Neural progenitor cell (in vitro differentiated cells): ENCODE data around the gene HEYL. TPM values are rescaled to one million over a fixed set of nuclear protein-coding genes. Genes with fewer than 3 reads are reported as not detected.

ENCODE experiments used
- DNase-seq: peaks from one replicate; pipeline ENCODE4 v3.0.0-alpha.2; 2016; ENCODE audit warnings: low spot score
- H2AFZ ChIP-seq: fragments of 200-600 bp; sonication (generic); replicated peaks from 2 replicates; pipeline ENCODE4 v1.6.1; 2016; ENCODE audit warnings: antibody characterized with exemption
- H3F3A ChIP-seq: fragments of 200-600 bp; sonication (generic); 2 replicates; pipeline ENCODE4 v1.6.1; 2016; ENCODE audit warnings: antibody characterized with exemption, low read depth
- H3K27ac ChIP-seq: fragments of 200-600 bp; sonication (generic); 2 replicates; pipeline ENCODE4 v1.5.1; 2016; ENCODE audit warnings: mild to moderate bottlenecking
- H3K27me3 ChIP-seq: fragments of 200-600 bp; sonication (generic); 2 replicates; pipeline ENCODE4 v1.6.1; 2016; ENCODE audit warnings: mild to moderate bottlenecking, moderate library complexity
- H3K36me3 ChIP-seq: fragments of 200-600 bp; sonication (generic); 2 replicates; pipeline ENCODE4 v1.5.1; 2016
- H3K4me1 ChIP-seq: fragments of 200-600 bp; sonication (generic); 2 replicates; pipeline ENCODE4 v1.6.1; 2016; ENCODE audit warnings: mixed run types
- H3K4me2 ChIP-seq: fragments of 200-600 bp; sonication (generic); 2 replicates; pipeline ENCODE4 v1.6.1; 2016
- H3K4me3 ChIP-seq: fragments of 200-600 bp; sonication (generic); 2 replicates; pipeline ENCODE4 v1.5.1; 2016
- H3K79me2 ChIP-seq: fragments of 200-600 bp; sonication (generic); 2 replicates; pipeline ENCODE4 v1.6.1; 2016; ENCODE audit warnings: low read depth
- H3K9ac ChIP-seq: fragments of 200-600 bp; sonication (generic); 2 replicates; pipeline ENCODE4 v1.6.1; 2016
- H3K9me3 ChIP-seq: fragments of 200-600 bp; sonication (generic); 2 replicates; pipeline ENCODE4 v1.5.1; 2016; ENCODE audit warnings: low read depth
- H4K20me1 ChIP-seq: fragments of 200-600 bp; sonication (generic); 2 replicates; pipeline ENCODE4 v1.6.1; 2016; ENCODE audit warnings: low read depth
- H3K27ac Mint-ChIP-seq: 3 replicates; pipeline ENCODE4 v1.8.0; 2021; ENCODE audit warnings: mixed read lengths
- H3K27me3 Mint-ChIP-seq: 2 replicates; pipeline ENCODE4 v1.8.0; 2022; ENCODE audit warnings: low read depth, mild to moderate bottlenecking, inconsistent platforms, moderate library complexity, mixed read lengths; ENCODE audit not compliant: insufficient read depth
- H3K36me3 Mint-ChIP-seq: 3 replicates; pipeline ENCODE4 v1.8.0; 2021; ENCODE audit warnings: mixed read lengths
- H3K4me1 Mint-ChIP-seq: 3 replicates; pipeline ENCODE4 v1.8.0; 2021; ENCODE audit warnings: mixed read lengths
- H3K4me3 Mint-ChIP-seq: 3 replicates; pipeline ENCODE4 v1.8.0; 2021; ENCODE audit warnings: mild to moderate bottlenecking, moderate library complexity, mixed read lengths
- H3K9me3 Mint-ChIP-seq: 3 replicates; pipeline ENCODE4 v1.8.0; 2020; ENCODE audit warnings: mixed read lengths
- EZH2 ChIP-seq: fragments of 200-600 bp; sonication (generic); IDR thresholded peaks from 2 replicates; pipeline ENCODE4 v1.6.1; 2017; ENCODE audit warnings: antibody characterized with exemption, mild to moderate bottlenecking, moderate library complexity
- EZH2phosphoT487 ChIP-seq: fragments of 200-600 bp; sonication (generic); IDR thresholded peaks from 2 replicates; pipeline ENCODE4 v1.6.1; 2017; ENCODE audit warnings: antibody characterized with exemption
- total RNA-seq: library from RNA; depleted of rRNA; stranded (reverse); fragments of >200 nt; gene quantifications from 2 replicates; pipeline ENCODE4 v1.2.3, GENCODE V29; 2015; ENCODE audit warnings: low replicate concordance
- TF ChIP-seq, protein P1 (sequence below): fragments of 200-600 bp; sonication (generic); IDR thresholded peaks from 2 replicates; pipeline ENCODE4 v1.5.1; 2017; ENCODE audit warnings: antibody characterized with exemption, mild to moderate bottlenecking

Gene HEYL
- total RNA-seq, 1 donor from 2014 or later = 2.3 TPM

DNA sequence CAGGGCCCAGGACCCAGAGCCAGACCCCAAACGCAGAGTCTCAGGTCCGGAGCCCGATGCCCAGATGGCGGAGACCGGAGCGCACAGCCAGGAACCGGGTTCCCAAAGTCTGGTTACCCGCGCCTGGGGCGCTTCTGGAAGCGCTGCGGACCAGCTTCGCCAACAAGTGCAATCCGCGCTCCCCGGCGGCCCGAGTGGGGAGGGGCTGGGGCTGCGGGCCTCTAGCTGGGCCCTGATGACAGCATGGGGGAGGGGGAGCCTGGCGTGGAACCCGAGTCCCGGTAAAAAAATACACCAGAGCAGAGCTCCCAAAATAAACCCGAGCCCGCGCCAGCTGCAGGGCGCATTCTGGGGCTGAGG is 32.0 kb upstream of the HEYL start:
- Histone ChIP-seq H4K20me1 (peaks cover 8% of the 10 kb centered on the region), H3K36me3 (no peaks in the 10 kb centered on the region), H3K27ac (no peak overlapping the region), H3K79me2 (no peaks in the 10 kb centered on the region), H3K4me3 (peak overlapping the region; percentile 55), H3K27me3 (peaks cover 100% of the 10 kb centered on the region), H3K4me1 (peaks cover 7% of the 10 kb centered on the region), H3K9me3 (no peaks in the 10 kb centered on the region), H3F3A (no peaks in the 10 kb centered on the region), H3K4me2 (peak overlapping the region; percentile 89), H2AFZ (peak overlapping the region; percentile 61), H3K9ac (no peak overlapping the region)
- DNase-seq = peak; percentile 69
- no peaks in the 10 kb centered on the region for H3K9me3 Mint-ChIP-seq
- peak overlapping the region; percentile 73 for H3K4me3 Mint-ChIP-seq
- no peak overlapping the region for H3K27ac Mint-ChIP-seq
- H3K27me3 Mint-ChIP-seq = peaks cover 35% of the 10 kb centered on the region
- H3K36me3 Mint-ChIP-seq = no peaks in the 10 kb centered on the region
- H3K4me1 Mint-ChIP-seq = peaks cover 7% of the 10 kb centered on the region
- peak; percentile 73 for TF ChIP-seq EZH2phosphoT487
- TF ChIP-seq EZH2 = no peak

DNA sequence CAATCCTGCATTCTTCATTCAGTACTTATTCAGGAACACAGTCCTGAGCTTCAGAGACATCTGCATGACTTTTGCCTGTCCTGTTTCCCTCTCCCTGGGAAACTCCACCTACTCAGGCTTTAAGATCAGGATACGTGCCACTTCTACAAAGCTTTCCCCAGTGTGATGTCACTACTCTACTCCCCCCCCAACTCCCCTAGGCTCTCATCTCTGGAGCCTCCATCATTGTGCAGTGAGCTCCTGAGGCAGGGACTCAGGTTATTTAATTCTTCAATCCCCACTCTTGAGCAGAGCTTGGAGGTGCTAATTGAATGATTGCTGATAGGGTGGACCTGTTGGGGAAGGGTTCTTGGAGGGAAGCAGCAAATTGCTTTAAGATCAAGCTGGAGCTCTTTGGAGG is 31.2 kb upstream of the HEYL start:
- H3F3A ChIP-seq = no peaks in the 10 kb centered on the region
- no peak overlapping the region for H3K27ac ChIP-seq
- H3K4me3 ChIP-seq = no peak overlapping the region
- H3K79me2 ChIP-seq = no peaks in the 10 kb centered on the region
- peaks cover 100% of the 10 kb centered on the region for H3K27me3 ChIP-seq
- H3K27me3 Mint-ChIP-seq = peaks cover 38% of the 10 kb centered on the region
- peaks cover 6% of the 10 kb centered on the region for H3K4me1 Mint-ChIP-seq
- no peaks in the 10 kb centered on the region for H3K36me3 Mint-ChIP-seq
- H3K9me3 Mint-ChIP-seq = peaks cover 2% of the 10 kb centered on the region
- no peak for TF ChIP-seq EZH2
- no peak for TF ChIP-seq EZH2phosphoT487
- TF ChIP-seq, protein P1, sequence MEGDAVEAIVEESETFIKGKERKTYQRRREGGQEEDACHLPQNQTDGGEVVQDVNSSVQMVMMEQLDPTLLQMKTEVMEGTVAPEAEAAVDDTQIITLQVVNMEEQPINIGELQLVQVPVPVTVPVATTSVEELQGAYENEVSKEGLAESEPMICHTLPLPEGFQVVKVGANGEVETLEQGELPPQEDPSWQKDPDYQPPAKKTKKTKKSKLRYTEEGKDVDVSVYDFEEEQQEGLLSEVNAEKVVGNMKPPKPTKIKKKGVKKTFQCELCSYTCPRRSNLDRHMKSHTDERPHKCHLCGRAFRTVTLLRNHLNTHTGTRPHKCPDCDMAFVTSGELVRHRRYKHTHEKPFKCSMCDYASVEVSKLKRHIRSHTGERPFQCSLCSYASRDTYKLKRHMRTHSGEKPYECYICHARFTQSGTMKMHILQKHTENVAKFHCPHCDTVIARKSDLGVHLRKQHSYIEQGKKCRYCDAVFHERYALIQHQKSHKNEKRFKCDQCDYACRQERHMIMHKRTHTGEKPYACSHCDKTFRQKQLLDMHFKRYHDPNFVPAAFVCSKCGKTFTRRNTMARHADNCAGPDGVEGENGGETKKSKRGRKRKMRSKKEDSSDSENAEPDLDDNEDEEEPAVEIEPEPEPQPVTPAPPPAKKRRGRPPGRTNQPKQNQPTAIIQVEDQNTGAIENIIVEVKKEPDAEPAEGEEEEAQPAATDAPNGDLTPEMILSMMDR = no peak
- H3K36me3 ChIP-seq = no peaks in the 10 kb centered on the region
- peaks cover 8% of the 10 kb centered on the region for H4K20me1 ChIP-seq
- H3K4me2 ChIP-seq = peak overlapping the region; percentile 89
- H3K9ac ChIP-seq = no peak overlapping the region
- peaks cover 7% of the 10 kb centered on the region for H3K4me1 ChIP-seq
- H2AFZ ChIP-seq = no peak overlapping the region
- no peak overlapping the region for H3K27ac Mint-ChIP-seq
- no peak for DNase-seq
- peak overlapping the region; percentile 76 for H3K4me3 Mint-ChIP-seq
- H3K9me3 ChIP-seq = no peaks in the 10 kb centered on the region

DNA sequence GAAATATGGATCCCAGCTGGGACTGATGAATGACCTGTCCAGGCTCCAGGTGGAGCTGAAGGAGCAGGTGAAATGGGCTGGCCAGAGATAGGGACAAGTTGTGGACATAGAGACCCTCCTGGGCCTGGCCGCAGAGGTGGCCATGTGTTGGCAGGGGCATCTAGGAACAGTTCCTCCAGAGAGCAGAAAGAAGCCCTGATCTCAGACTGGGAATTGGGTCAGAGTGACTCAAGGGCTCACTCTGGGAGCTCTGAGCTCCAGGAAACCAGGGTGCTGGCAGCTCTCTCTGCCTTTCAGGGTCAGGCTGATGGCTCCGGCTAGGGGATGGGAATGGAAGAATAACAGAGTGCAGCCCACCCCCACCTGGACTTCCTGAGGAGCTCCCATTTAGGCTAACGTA is 29.5 kb upstream of the HEYL start:
- H3K27me3 ChIP-seq = peaks cover 97% of the 10 kb centered on the region
- no peaks in the 10 kb centered on the region for H3K36me3 Mint-ChIP-seq
- TF ChIP-seq, protein P1 = no peak
- H3K4me1 Mint-ChIP-seq = peaks cover 6% of the 10 kb centered on the region
- peaks cover 7% of the 10 kb centered on the region for H3K4me1 ChIP-seq
- H2AFZ ChIP-seq = no peak overlapping the region
- peaks cover 4% of the 10 kb centered on the region for H3K9me3 Mint-ChIP-seq
- H3K27ac ChIP-seq = no peak overlapping the region
- no peak overlapping the region for H3K4me3 ChIP-seq
- no peak overlapping the region for H3K4me3 Mint-ChIP-seq
- no peaks in the 10 kb centered on the region for H3F3A ChIP-seq
- no peak overlapping the region for H3K4me2 ChIP-seq
- H3K9ac ChIP-seq = no peak overlapping the region
- peaks cover 32% of the 10 kb centered on the region for H3K27me3 Mint-ChIP-seq
- no peaks in the 10 kb centered on the region for H3K79me2 ChIP-seq
- H4K20me1 ChIP-seq = peaks cover 8% of the 10 kb centered on the region
- DNase-seq = no peak
- no peaks in the 10 kb centered on the region for H3K36me3 ChIP-seq
- no peak overlapping the region for H3K27ac Mint-ChIP-seq
- H3K9me3 ChIP-seq = no peaks in the 10 kb centered on the region

DNA sequence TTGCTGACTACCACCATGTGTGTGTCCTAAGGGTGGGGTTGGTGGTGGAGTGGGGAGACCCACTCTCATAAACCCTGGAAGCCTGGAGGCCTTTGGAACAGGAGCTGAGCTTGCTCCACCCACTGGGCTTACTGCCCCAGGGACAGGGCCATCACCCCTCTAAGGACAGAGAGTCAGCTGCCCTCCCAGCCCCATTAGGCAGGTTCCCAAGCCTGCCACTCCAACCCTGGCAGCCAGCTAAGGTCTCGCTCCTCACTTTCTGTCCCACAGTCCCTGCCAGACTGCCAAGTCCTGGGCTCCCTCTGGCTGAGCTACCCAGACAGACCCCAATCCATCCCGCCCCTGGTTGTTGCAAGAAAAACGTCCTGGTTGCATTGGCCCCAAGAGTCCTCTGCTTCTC is 28.7 kb upstream of the HEYL start:
- Histone ChIP-seq H3K4me2 (no peak overlapping the region), H3K9ac (no peak overlapping the region), H3K4me1 (peaks cover 7% of the 10 kb centered on the region), H3K27ac (no peak overlapping the region), H2AFZ (no peak overlapping the region), H3K9me3 (no peaks in the 10 kb centered on the region), H4K20me1 (peaks cover 8% of the 10 kb centered on the region), H3K4me3 (no peak overlapping the region), H3K36me3 (no peaks in the 10 kb centered on the region), H3K27me3 (peaks cover 97% of the 10 kb centered on the region), H3F3A (no peaks in the 10 kb centered on the region), H3K79me2 (no peaks in the 10 kb centered on the region)
- DNase-seq = no peak
- Mint-ChIP-seq H3K27me3 (peaks cover 29% of the 10 kb centered on the region), H3K27ac (no peak overlapping the region), H3K4me1 (peaks cover 6% of the 10 kb centered on the region), H3K9me3 (peaks cover 4% of the 10 kb centered on the region), H3K4me3 (no peak overlapping the region), H3K36me3 (no peaks in the 10 kb centered on the region)
- TF ChIP-seq EZH2phosphoT487 (no peak), EZH2 (no peak)
- TF ChIP-seq, protein P1 = no peak
